Measurements from ENCODE around the gene SPTBN1.

SPTBN1 gene

GRCh38 chr2:54432251-54433015, 23.7 kb upstream of the SPTBN1 start:
- TF ChIP-seq, protein P1, sequence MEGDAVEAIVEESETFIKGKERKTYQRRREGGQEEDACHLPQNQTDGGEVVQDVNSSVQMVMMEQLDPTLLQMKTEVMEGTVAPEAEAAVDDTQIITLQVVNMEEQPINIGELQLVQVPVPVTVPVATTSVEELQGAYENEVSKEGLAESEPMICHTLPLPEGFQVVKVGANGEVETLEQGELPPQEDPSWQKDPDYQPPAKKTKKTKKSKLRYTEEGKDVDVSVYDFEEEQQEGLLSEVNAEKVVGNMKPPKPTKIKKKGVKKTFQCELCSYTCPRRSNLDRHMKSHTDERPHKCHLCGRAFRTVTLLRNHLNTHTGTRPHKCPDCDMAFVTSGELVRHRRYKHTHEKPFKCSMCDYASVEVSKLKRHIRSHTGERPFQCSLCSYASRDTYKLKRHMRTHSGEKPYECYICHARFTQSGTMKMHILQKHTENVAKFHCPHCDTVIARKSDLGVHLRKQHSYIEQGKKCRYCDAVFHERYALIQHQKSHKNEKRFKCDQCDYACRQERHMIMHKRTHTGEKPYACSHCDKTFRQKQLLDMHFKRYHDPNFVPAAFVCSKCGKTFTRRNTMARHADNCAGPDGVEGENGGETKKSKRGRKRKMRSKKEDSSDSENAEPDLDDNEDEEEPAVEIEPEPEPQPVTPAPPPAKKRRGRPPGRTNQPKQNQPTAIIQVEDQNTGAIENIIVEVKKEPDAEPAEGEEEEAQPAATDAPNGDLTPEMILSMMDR (IDR thresholded peaks at IDR 0.05; ENCODE audit: insufficient read depth, low read depth, low read length, missing control alignments), result no peak
- no peak for DNase-seq (ENCODE audit: low read depth)
- no peak overlapping the region for H3K4me3 ChIP-seq (ENCODE audit: low read depth, low read length)

DNA sequence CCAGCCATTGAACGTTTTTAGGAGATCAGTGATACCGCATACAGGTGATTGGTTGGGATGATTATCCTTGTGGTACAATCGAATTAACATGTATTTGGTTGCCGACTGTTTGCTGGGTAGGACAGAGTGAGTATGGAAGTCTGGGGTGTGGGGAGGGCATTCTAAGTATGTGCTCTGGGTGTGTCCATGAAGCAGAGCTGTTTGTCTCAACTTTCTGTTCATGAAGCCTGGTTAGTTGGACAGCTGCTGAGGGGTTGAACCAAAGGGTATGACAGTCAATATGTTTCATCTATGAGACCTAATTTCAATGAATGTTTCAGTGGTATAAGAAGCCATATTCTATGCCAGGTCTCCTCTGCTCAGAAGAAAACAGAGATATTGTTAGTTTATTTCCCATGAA, 21.9 kb upstream of the SPTBN1 start:
- no peak for DNase-seq (ENCODE audit: low read depth)
- TF ChIP-seq, protein P1 (IDR thresholded peaks at IDR 0.05; ENCODE audit: insufficient read depth, low read depth, low read length, missing control alignments), result no peak
- H3K4me3 ChIP-seq (ENCODE audit: low read depth, low read length), result no peak overlapping the region

- TF ChIP-seq, protein P1 (IDR thresholded peaks at IDR 0.05; ENCODE audit: insufficient read depth, low read depth, low read length, missing control alignments), result no peak
Observed at GRCh38 chr2:54434711-54435110, 21.4 kb upstream of the SPTBN1 start.

DNA sequence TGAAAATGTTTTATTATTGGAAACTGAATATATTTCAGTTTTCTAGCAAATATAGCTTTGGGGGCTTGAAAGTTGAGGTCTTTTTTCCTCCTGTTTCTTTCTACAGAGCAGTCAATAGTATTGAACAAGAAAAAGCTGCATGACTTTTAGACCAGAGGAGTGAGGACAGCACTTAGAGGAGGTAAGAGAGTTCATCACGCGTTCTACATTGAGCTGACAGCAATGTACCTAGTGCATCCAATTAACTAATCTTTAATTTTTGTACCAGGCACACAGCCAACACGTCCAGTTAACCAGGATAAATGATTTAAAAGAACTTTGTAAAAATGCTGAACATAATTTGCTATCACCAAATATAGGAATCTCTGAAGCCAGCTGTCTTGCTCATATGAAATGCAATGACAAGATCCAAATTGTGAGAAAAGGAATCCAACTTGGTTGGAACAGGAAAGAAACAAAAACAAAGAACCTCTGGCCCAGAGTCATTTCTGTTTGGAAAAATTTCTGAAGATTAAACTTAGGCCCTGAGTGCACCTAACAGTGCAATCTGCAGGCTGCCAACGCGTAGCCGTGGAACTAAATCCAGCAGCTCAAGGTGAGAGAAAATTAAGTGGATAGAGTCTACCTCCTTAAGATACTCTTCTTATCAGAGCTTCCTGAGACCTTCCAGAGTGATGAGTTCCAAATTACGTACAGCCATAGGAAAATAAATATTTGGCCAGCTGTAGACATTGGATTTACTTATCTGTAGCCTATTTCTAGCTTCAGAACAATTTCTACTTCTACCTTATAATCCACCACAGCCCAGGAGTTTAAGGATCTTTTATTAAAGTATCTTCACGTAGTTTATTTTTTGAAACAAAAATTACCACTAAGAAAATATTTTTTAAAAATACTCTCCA, 20.6 kb upstream of the SPTBN1 start:
- H3K4me3 ChIP-seq (ENCODE audit: low read depth, low read length), result no peak overlapping the region
- no peak for DNase-seq (ENCODE audit: low read depth)
- TF ChIP-seq, protein P1 (IDR thresholded peaks at IDR 0.05; ENCODE audit: insufficient read depth, low read depth, low read length, missing control alignments), result no peak

More at GRCh38 chr2:54434711-54435110, 21.4 kb upstream of the SPTBN1 start:
- no peak overlapping the region for H3K4me3 ChIP-seq (ENCODE audit: low read depth, low read length)
- no peak for DNase-seq (ENCODE audit: low read depth)

DNA sequence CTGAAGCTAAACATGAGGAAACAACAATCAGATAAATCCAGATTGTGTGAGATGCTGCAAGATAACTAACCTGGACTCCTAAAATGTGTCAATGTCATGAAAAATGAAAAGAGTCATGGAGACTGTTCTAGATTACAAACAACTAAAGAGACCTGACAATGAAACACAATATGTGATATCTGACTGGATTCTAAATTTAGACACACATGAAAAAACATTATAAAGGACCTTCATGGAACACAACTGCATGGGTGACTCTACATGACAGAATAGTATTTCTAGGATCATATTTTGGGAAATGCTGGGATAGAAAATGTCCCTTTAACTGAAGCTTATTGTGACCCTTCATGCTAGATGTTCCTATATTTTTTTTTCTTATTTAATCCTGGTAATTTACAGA, 18.5 kb upstream of the SPTBN1 start:
- TF ChIP-seq, protein P1 (IDR thresholded peaks at IDR 0.05; ENCODE audit: insufficient read depth, low read depth, low read length, missing control alignments), result no peak
- DNase-seq (ENCODE audit: low read depth), result no peak
- H3K4me3 ChIP-seq (ENCODE audit: low read depth, low read length), result no peak overlapping the region

DNA sequence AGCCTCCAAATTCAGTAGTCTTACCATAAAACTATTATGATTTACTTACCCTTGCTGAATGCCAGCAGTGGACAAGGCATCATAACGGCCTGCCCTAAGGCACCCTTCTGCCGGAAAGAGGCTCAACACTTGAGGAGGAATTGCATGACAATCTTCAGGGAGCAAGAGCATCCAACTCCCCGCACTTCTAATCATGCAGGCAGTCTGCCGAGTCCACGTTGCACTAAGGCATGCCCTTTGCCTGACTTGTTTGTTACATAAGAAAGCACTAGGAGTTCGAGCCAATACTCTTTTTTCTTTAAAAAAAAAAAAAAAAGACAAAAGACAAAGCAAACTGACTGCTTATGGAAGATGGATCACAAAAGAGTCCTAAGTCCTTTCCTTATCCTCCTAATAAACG, 17.9 kb upstream of the SPTBN1 start:
- TF ChIP-seq, protein P1 (IDR thresholded peaks at IDR 0.05; ENCODE audit: insufficient read depth, low read depth, low read length, missing control alignments), result no peak
- H3K4me3 ChIP-seq (ENCODE audit: low read depth, low read length), result no peak overlapping the region
- DNase-seq (ENCODE audit: low read depth), result no peak
